ENCODE measurements around the gene SNX13. TPM values are rescaled to one million over a fixed set of nuclear protein-coding genes. Genes with fewer than 3 reads are reported as not detected.

SNX13 gene
- polyA plus RNA-seq, 1 of the 3 experiments (the other 2 are of a cell fraction), result 13.0 TPM

DNA sequence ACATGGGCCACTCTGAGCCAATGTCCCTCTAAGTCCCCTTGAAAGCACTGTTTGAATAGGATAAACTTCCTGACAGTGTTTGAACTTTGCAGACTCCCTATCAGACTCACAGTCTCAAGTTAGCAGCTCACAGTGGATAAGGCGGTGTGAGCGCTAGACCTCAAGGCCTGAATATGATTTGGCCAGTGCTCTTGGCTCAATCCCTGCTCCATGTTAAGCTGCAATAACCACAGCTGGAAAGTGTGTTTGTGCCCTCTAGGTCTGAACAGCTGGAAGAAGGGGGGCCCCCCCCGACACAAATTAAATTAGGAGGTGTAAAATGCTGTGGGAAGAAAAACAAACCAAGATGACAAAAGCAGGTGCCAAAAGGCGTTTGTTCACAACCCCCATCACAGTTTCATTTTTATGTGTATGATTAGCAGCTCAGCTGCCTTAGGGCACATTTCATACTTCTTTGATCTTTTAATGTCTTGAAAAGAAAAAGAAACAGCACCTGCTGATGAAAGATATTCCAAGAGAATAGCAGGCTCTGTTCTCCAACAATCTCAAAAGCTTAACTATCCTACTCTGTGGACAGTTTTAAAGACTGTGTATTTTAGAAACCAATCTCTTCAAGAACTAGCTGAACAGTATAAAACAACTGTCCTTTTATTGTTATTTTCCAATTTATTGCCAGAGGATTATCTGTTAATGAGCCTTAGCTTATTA, 167.6 kb downstream of the SNX13 start:
- WGBS (ENCODE audit: low lambda C conversion rate), result 20% methylated on average over 4 of the region's 4 CpGs
- H3K4me1 ChIP-seq (ENCODE audit: control insufficient read depth in 1 of 2, insufficient read depth in 2 of 2, low read depth in 1 of 2, low read length in 1 of 2), result peaks cover 0 to 4% of the 10 kb centered on the region in 2 experiments; a peak in 2 of 4 replicates
- CTCF ChIA-PET, result interaction anchor here (0.7 to 9.5 kb wide), 12 partner anchors 10 to 797 kb away, joined by 3 to 227 read pairs (median 4); no protein-coding TSS in a partner anchor
- DNase-seq, result no peak
- H3K4me2 ChIP-seq, result no peak overlapping the region
- H3K9me2 ChIP-seq, result no peaks in the 10 kb centered on the region
- TF ChIP-seq FOSL2 (IDR thresholded peaks at IDR 0.05; ENCODE audit: borderline replicate concordance, low read depth) (no peak), YY1 (IDR thresholded peaks at IDR 0.05; ENCODE audit: low read depth) (no peak), FOXM1 (IDR thresholded peaks at IDR 0.05; ENCODE audit: low read depth) (no peak), FOXJ3 (CRISPR knock-in tag; IDR thresholded peaks at IDR 0.05) (no peak), ELF1 (IDR thresholded peaks at IDR 0.05) (no peak), MXI1 (IDR thresholded peaks at IDR 0.05; ENCODE audit: low read depth, low read length) (no peak), USF2 (IDR thresholded peaks at IDR 0.05; ENCODE audit: borderline replicate concordance, low read depth, low read length) (no peak), TEAD4 (IDR thresholded peaks at IDR 0.05; ENCODE audit: borderline replicate concordance, insufficient read depth) (no peak), TCF12 (IDR thresholded peaks at IDR 0.05) (no peak), RXRA (IDR thresholded peaks at IDR 0.05; ENCODE audit: borderline replicate concordance, low read depth) (no peak), RFX5 (IDR thresholded peaks at IDR 0.05; ENCODE audit: low read length) (no peak)
- TF ChIP-seq, protein P1, sequence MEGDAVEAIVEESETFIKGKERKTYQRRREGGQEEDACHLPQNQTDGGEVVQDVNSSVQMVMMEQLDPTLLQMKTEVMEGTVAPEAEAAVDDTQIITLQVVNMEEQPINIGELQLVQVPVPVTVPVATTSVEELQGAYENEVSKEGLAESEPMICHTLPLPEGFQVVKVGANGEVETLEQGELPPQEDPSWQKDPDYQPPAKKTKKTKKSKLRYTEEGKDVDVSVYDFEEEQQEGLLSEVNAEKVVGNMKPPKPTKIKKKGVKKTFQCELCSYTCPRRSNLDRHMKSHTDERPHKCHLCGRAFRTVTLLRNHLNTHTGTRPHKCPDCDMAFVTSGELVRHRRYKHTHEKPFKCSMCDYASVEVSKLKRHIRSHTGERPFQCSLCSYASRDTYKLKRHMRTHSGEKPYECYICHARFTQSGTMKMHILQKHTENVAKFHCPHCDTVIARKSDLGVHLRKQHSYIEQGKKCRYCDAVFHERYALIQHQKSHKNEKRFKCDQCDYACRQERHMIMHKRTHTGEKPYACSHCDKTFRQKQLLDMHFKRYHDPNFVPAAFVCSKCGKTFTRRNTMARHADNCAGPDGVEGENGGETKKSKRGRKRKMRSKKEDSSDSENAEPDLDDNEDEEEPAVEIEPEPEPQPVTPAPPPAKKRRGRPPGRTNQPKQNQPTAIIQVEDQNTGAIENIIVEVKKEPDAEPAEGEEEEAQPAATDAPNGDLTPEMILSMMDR (IDR thresholded peaks at IDR 0.05), result no peak
- H4K20me1 ChIP-seq (ENCODE audit: insufficient read depth), result no peaks in the 10 kb centered on the region
- H3K27me3 ChIP-seq (ENCODE audit: insufficient read depth), result no peaks in the 10 kb centered on the region
- H3F3A ChIP-seq (replicated peaks; ENCODE audit: insufficient read depth), result no peaks in the 10 kb centered on the region
- no peak overlapping the region for H3K27ac ChIP-seq (ENCODE audit: low read depth in 2 of 2, low read length in 1 of 2)
- no peak overlapping the region for H2AFZ ChIP-seq (ENCODE audit: low read depth)
- no peaks in the 10 kb centered on the region for H3K9me3 ChIP-seq
- H3K4me3 ChIP-seq (ENCODE audit: low read depth in 2 of 2, low read length in 1 of 2), result no peak overlapping the region
- no peak overlapping the region for H3K9ac ChIP-seq
- H3K79me2 ChIP-seq (ENCODE audit: insufficient read depth), result no peaks in the 10 kb centered on the region
- POLR2A ChIA-PET, result interaction anchor here (0.5 kb wide), 1 partner anchor 1151 kb away, joined by 3 read pairs; no protein-coding TSS in a partner anchor
- H3K36me3 ChIP-seq (replicated peaks in 1 of 2; ENCODE audit: control insufficient read depth in 1 of 2, insufficient read depth in 2 of 2, low read length in 1 of 2), result no peaks in the 10 kb centered on the region

GRCh38 chr7:17771901-17772408, 168.3 kb downstream of the SNX13 start:
- CTCF ChIA-PET, result interaction anchor here (0.7 to 9.5 kb wide), 15 partner anchors 11 to 798 kb away, joined by 3 to 227 read pairs (median 6); no protein-coding TSS in a partner anchor
- TF ChIP-seq TEAD4 (IDR thresholded peaks at IDR 0.05; ENCODE audit: borderline replicate concordance, insufficient read depth) (no peak), TCF12 (IDR thresholded peaks at IDR 0.05) (no peak), EP300 (IDR thresholded peaks at IDR 0.05; ENCODE audit: borderline replicate concordance in 1 of 2, low read depth in 1 of 2, low read length in 1 of 2) (no peak), GABPA (IDR thresholded peaks at IDR 0.05; ENCODE audit: low read depth) (no peak), ELF1 (IDR thresholded peaks at IDR 0.05) (no peak), FOXJ3 (CRISPR knock-in tag; IDR thresholded peaks at IDR 0.05) (no peak), JUND (IDR thresholded peaks at IDR 0.05) (no peak), SIN3A (IDR thresholded peaks at IDR 0.05; ENCODE audit: borderline replicate concordance, low read depth, low read length) (no peak), GATA2 (CRISPR knock-in tag; IDR thresholded peaks at IDR 0.05) (no peak), RFX5 (IDR thresholded peaks at IDR 0.05; ENCODE audit: low read length) (no peak), RCOR1 (IDR thresholded peaks at IDR 0.05; ENCODE audit: low read length) (no peak), FOXM1 (IDR thresholded peaks at IDR 0.05; ENCODE audit: low read depth) (no peak)
- TF ChIP-seq, protein P2, sequence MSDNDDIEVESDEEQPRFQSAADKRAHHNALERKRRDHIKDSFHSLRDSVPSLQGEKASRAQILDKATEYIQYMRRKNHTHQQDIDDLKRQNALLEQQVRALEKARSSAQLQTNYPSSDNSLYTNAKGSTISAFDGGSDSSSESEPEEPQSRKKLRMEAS (IDR thresholded peaks at IDR 0.05; ENCODE audit: low read depth), result no peak
- TF ChIP-seq, protein P3, sequence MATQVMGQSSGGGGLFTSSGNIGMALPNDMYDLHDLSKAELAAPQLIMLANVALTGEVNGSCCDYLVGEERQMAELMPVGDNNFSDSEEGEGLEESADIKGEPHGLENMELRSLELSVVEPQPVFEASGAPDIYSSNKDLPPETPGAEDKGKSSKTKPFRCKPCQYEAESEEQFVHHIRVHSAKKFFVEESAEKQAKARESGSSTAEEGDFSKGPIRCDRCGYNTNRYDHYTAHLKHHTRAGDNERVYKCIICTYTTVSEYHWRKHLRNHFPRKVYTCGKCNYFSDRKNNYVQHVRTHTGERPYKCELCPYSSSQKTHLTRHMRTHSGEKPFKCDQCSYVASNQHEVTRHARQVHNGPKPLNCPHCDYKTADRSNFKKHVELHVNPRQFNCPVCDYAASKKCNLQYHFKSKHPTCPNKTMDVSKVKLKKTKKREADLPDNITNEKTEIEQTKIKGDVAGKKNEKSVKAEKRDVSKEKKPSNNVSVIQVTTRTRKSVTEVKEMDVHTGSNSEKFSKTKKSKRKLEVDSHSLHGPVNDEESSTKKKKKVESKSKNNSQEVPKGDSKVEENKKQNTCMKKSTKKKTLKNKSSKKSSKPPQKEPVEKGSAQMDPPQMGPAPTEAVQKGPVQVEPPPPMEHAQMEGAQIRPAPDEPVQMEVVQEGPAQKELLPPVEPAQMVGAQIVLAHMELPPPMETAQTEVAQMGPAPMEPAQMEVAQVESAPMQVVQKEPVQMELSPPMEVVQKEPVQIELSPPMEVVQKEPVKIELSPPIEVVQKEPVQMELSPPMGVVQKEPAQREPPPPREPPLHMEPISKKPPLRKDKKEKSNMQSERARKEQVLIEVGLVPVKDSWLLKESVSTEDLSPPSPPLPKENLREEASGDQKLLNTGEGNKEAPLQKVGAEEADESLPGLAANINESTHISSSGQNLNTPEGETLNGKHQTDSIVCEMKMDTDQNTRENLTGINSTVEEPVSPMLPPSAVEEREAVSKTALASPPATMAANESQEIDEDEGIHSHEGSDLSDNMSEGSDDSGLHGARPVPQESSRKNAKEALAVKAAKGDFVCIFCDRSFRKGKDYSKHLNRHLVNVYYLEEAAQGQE (IDR thresholded peaks at IDR 0.05; ENCODE audit: low read depth, low read length), result no peak

More at GRCh38 chr7:17771901-17772408, 168.3 kb downstream of the SNX13 start:
- Histone ChIP-seq H3K27ac (ENCODE audit: low read depth in 2 of 2, low read length in 1 of 2) (no peak overlapping the region), H3F3A (replicated peaks; ENCODE audit: insufficient read depth) (no peaks in the 10 kb centered on the region), H3K4me1 (ENCODE audit: control insufficient read depth in 1 of 2, insufficient read depth in 2 of 2, low read depth in 1 of 2, low read length in 1 of 2) (peaks cover 0 to 4% of the 10 kb centered on the region in 2 experiments; a peak in 2 of 4 replicates), H3K4me3 (ENCODE audit: low read depth in 2 of 2, low read length in 1 of 2) (no peak overlapping the region), H3K4me2 (no peak overlapping the region), H4K20me1 (ENCODE audit: insufficient read depth) (no peaks in the 10 kb centered on the region), H3K9me3 (no peaks in the 10 kb centered on the region), H3K36me3 (replicated peaks in 1 of 2; ENCODE audit: control insufficient read depth in 1 of 2, insufficient read depth in 2 of 2, low read length in 1 of 2) (no peaks in the 10 kb centered on the region), H3K9ac (no peak overlapping the region), H2AFZ (ENCODE audit: low read depth) (no peak overlapping the region), H3K79me2 (ENCODE audit: insufficient read depth) (no peaks in the 10 kb centered on the region), H3K9me2 (no peaks in the 10 kb centered on the region), H3K27me3 (ENCODE audit: insufficient read depth) (no peaks in the 10 kb centered on the region)
- DNase-seq, result no peak
- 28% methylated on average over 3 of the region's 3 CpGs for WGBS (ENCODE audit: low lambda C conversion rate)
- POLR2A ChIA-PET, result no interaction called here
